ENCODE data around the gene KCNA2.

KCNA2 gene

DNA sequence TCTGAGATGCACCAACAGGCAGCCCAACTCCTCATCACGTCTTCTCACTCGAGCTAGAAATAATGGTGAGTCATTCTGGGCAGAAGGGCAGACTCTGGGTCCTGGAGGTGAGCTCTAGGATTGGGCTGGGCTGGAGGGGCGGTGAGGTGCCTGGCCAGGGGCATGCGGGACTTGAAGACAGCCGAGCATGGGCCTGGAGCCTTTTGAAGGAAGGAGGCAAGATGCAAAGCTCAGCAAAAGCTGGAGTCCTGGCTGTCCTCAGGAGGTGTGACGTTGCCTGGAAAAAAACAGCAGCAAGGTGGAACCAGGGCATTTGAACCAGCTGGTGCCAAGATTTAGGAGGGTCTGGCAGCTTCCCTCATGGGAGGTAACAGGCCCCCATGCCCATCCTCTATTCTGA lies 712 bp downstream of the KCNA2 start:
- FAIRE-seq: no peak
- no peak for DNase-seq (ENCODE audit: extremely low spot score, insufficient read length, low read depth)

DNA sequence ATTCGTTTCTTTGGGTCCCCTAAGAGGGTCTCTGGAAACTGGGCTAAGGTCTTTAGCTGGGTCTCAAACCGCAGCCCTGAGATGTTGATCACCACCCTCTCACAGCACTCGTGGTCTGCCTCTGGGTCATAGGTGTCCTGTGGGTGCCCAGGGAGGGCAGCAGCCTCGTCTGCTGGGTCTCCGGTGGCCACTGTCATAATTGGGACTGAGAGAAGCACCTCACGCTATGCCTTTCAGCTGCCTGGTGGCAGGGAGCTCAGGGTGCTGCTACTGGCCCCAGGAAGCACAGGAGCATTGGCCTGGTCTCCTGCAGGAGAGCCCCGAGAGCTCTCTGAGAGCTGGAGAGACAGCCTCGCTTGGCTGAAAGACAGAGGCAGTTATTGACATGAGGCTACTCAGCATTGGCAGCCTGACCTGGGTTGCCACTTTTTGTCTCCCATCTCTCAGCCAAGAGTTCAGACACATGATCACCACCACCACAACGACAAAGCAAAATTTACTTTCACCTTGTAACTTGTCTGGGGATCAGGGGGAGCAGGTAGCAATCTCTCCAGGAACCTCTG lies 1.5 kb downstream of the KCNA2 start:
- no peak for FAIRE-seq

DNA sequence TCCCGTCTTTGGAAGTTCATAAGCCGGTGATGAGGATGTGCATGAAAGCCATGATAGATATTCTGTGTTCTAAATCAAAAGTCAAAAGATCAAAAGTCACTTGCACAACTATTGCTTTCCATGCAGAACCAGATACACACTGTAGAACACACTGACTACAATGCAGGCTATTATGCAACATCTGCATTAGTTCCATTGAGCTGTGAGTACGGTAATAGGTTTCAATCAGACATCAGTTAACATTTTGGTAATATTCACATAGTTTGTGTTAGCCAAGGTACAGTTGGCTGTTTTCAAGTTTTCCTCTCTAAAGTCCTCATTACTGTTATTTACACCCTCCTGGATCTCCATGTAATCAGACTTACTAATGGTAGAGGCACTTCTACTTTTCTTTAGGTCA lies 3.1 kb downstream of the KCNA2 start:
- DNase-seq (ENCODE audit: extremely low spot score, insufficient read length, low read depth): no peak

More for the DNA sequence above, 1.5 kb downstream of the KCNA2 start:
- no peak for DNase-seq (ENCODE audit: extremely low spot score, insufficient read length, low read depth)

DNA sequence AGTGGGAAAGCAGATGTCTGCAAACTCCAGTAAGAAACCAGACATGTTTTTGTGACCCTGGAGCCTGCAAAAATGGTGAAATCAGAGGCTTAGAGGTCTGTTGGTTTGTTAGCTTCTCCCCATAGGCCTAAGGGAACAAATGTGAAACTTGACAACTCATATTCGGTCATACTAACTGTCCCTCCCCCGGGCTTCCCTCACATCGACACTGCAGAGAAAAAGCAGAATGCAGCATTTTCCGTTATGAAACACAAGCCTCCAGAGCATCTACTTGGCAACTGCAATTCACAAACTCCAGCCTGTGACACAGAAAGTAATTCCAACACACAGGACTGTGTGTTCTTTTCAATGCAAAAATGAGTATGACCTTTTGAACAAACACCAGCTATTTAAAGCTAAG lies 3.7 kb downstream of the KCNA2 start:
- no peak for FAIRE-seq
- DNase-seq (ENCODE audit: extremely low spot score, insufficient read length, low read depth): no peak

More for the DNA sequence above, 3.1 kb downstream of the KCNA2 start:
- FAIRE-seq: no peak

DNA sequence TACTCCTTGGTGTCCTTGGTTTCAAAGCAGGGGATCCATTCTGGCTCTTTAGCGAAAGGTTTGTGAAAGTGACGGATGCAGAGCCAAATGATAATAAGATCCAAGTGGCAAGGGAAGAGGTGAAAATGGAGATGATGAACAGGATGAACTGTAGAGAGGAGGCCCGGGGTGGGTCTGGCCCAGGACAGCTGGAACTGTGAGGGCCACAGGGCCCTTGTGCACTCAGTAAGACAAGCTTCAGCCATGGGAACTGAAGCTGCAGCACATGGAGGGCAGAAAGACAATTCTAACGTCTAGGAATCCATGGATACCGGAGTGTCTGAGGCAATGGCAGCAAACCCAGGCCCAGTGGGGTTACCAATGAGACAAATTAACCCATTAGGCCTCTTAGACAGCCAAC lies 4.8 kb downstream of the KCNA2 start:
- DNase-seq (ENCODE audit: extremely low spot score, insufficient read length, low read depth) (no peak), FAIRE-seq (no peak)

DNA sequence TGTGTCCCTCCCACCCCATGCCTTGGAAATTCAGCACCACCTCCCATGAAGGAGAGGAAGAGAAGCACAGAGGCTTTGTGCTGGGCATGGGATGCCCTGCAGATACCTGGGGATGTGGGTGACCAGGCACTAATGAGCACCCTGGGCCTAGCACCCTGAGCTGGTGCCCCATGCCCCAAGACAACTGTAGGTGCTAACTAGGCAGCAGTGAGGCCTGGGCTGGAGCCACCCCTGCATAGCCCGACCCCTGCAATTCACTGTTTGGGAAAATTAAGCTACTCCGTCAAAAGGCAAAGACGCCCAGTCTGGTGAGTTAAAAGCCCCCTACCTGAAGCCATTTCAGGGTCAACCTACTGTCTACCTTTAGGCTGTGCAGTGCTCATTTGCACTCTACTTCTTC lies 5.4 kb downstream of the KCNA2 start:
- DNase-seq (ENCODE audit: extremely low spot score, insufficient read length, low read depth) (no peak), FAIRE-seq (no peak)

DNA sequence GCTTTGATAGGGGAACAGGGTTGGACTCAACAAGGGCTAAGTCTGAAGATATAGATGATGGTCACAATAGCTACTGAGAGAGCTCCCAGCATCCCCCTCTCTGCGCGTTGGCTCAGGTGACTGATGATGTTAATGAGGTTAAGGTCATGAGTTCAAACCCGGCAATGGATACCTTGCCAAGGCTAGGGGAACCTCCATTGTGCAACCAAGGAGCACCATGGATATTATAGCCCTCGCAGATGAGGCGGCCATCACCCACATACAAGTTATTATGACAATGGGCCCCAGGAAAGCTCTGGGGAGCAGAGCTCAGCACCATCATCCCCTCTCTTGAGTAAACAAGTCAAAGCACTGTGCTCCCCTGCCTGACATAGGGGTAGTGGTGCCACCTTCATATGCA lies 8.2 kb downstream of the KCNA2 start:
- DNase-seq (ENCODE audit: extremely low spot score, insufficient read length, low read depth) (no peak), FAIRE-seq (no peak)

DNA sequence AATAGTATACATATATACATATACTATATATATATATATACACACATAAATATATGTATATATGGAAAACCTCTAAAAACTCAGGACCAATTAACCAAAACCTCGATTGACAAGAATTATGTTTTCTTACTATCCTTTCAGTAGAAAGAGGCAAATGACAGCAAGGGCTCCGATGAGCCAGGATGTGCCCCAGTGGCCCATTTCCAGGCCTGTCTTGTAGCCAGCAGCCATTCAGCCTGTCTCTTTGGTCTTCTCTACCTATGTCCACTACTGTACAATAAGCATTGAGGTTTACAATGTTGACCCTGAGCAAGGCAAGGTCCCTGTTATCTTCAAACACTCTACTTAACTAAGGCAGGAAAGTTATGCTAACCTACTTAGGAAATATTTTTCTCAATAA lies 9.8 kb downstream of the KCNA2 start:
- DNase-seq (ENCODE audit: extremely low spot score, insufficient read length, low read depth) (no peak), FAIRE-seq (no peak)

DNA sequence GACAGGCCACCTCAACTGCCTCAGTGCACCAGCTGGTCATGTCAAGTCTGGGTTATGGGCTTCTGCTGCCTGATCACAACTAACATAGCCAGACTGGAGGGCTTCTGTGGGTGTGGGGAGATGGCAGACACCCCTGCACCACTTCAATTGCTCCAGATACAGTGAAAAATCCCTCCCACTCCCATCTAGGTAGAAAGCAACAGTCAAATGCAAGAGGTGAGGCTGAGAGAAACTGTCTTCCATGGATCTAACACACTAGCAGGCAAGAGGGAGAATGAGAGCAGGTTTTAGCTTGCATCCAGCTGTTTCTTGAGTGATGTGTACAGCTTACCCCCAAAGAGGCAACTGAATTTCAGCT lies 10.8 kb downstream of the KCNA2 start:
- DNase-seq (ENCODE audit: extremely low spot score, insufficient read length, low read depth): no peak
- FAIRE-seq: no peak

DNA sequence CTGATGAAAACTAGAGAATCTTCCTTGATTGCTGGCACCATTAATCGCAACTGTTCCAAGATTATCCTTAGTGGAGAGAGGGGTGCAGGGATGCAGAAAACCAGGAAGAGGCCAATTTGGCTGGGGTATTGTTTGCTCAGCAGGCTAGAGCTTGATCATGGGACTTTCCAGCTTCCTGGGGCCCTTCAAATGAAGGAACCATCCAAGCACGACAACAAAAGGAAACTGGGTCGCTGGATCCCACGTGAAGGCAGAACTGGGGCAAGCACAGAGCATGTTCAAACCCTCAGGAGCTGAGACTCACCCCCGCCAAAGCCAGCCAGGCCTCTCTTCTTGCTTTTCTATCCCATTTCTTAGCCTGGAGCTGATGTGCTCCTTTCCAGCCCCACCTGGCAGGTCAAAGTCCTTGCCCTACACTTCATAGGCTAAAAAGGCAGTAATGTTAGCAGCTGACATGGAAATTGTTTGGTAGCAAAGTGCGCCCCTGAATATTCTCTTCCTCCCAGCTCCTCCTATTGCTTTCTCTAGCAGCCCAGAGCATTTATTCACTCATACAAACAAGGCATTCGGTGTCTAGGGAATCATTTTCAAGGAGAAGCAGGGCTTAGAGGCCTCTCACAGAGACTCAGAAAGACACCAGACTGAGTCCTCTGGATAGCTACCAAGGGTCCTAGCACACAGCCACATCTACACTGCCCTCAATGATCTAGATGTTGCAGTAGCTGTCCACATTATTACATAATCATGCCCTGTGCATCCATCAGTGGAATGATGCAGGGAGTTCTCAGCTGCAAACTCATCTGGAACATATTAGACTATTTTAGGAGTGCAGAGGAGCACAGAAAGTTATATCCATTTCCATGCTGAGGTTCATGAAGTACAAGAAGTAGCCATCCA lies 11.5 kb downstream of the KCNA2 start:
- DNase-seq (ENCODE audit: extremely low spot score, insufficient read length, low read depth) (no peak), FAIRE-seq (no peak)

DNA sequence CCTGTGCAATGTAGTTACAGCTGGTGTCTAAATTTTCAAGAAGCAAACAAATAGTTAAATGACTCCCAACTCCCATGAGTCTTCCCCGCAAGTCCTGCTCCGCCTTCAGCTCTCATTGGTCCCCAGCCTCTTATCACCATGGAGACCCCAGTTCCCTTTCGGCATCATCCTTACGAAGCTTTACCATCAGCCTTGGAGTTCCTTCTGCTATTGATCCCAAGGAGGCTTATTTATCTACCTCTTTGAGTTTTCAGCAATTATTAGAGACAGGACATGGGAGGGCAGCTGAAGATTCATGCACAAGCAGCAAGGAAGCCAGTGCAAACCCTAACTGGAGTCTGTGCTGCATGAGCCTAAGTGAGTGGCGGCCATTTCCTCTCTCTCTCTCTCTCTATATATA lies 12.3 kb downstream of the KCNA2 start:
- no peak for FAIRE-seq

DNA sequence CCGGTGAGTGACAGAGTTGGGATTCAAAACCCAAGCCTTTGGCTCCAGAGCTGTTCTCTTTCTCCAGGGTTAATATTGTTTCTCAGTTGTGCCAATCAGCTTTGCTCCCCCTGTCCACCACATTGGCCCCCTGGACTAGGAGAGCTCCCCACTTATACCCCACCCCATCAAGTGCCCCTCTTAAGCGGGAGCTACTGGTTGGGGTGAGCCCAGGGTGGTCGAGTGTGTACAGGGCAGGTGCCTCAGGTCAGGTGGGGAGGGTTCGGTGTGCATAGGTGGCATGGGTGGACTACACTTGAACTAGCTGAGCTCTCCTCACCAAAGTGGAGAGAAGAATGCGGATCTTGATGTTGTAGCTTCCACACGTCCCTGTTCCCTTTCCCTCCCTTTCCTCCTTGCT lies 14.2 kb downstream of the KCNA2 start:
- DNase-seq (ENCODE audit: extremely low spot score, insufficient read length, low read depth) (no peak), FAIRE-seq (no peak)

More for the DNA sequence above, 12.3 kb downstream of the KCNA2 start:
- no peak for DNase-seq (ENCODE audit: extremely low spot score, insufficient read length, low read depth)

DNA sequence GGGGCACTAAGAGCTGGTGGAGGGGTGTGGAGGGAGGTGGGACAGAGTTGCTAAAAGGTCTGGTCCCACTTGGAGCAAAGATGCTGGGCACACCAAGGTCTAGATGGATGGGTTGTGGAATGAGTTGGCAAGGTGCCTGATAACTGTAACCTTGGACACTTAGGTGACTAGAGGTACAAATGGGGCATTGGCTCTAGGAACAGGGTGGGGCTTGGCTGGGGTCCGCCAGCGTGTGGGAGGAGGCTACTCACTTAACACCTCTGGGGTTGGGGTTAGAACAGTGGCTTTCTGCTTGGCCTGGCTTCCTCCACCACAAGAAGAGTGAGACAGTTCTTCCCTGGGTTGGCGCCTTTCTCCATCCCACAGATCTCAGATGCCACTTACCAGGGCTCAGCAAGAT lies 17.2 kb downstream of the KCNA2 start:
- DNase-seq (ENCODE audit: extremely low spot score, insufficient read length, low read depth) (no peak), FAIRE-seq (no peak)

DNA sequence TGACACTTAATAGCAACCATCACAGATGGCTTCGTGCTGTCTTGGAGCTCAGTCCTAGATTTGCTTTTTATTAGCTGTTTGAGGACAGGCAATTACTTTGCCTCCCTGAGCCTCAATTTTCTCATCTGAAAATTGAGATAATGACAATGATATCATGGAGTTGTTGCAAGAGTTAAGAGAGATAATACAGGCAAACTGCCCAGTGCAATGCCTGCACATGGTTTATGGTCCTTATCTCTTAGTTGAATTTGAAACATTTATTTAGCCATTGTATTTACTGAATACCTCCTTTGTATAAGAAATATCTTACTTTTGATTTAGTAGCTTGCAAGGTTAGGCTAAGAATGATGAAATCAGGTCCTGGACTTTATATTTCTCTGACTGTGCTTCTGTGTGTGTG lies 17.7 kb downstream of the KCNA2 start:
- FAIRE-seq (no peak), DNase-seq (ENCODE audit: extremely low spot score, insufficient read length, low read depth) (no peak)

DNA sequence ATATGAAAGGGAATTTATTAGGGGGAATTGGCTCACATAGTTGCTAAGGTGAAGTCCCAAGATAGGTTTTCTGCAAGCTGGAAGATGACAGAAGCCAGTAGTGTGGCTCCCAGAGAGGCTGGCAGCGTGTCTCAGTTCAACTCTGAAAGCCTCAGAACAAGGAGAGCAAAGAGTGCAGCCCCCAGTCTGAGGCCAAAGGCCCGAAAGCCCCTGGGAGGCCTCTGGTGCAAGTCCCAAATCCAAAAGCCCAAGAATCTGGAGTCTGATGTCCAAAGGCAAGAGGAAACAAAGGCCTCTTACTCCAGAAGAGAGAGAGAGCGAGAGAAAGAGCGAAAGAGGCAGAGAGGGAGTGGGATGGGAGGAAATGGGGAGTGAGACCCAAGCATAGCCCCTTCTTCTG lies 18.3 kb downstream of the KCNA2 start:
- FAIRE-seq: no peak
- DNase-seq (ENCODE audit: extremely low spot score, insufficient read length, low read depth): no peak

DNA sequence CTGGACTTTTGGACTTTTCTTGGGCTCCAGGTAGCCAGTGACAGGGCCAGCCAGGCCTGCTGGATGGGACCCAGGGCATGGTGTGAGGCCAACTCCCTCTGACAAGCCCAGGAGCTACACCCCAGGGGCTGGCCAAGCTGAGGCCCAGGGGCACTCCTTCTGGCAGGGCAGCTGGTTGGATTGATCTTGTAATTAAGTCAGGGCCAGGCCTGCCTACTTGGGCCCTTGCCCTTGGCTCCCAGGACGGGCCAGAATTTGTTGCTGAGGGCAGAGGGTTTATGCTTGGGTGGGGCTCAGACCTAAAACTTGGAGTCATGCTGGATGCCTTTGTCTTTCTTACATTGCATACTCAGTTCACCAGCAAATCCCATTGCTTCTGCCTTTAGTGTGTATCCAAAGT lies 20.7 kb downstream of the KCNA2 start:
- DNase-seq (ENCODE audit: extremely low spot score, insufficient read length, low read depth): no peak
- FAIRE-seq: no peak

DNA sequence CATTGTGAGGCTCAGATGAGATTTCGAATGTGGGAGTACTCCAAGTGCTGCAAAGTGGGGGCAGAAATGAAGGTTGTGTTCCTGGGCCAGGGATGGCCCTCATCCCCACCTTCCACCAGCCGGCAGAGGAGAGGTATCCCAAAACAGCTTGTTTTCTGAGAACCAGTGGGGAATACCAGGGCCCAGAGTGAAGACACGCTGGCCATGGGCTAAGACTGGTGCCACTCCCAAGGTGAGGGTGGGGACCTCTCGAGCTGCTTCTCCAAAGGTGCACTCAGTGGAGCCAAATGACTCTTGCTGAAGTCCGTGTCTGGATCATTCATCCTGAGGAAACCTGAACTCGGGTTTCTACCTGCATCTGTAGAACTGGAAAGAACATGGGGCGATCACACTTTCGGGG lies 22.1 kb downstream of the KCNA2 start:
- DNase-seq (ENCODE audit: extremely low spot score, insufficient read length, low read depth): no peak
- no peak for FAIRE-seq

DNA sequence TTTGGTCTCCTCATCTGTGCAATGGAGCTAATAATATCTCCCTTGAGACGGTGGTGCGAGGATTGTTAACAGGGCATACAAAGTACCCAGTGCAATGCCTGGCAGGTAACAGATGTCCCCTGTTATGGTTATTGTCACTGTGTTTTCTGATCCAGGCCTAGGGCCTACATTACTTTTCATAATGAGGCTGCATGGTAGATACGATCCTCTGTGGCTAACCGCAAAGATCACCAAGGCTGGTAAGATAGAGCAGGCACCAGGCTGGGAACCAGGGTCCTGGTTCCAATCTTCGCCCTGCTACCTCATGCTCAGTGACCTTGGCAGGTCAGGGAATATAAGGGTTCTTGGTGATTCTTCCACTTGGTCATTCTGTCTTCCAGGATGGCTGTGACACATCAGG lies 22.7 kb downstream of the KCNA2 start:
- DNase-seq (ENCODE audit: extremely low spot score, insufficient read length, low read depth): no peak
- no peak for FAIRE-seq

DNA sequence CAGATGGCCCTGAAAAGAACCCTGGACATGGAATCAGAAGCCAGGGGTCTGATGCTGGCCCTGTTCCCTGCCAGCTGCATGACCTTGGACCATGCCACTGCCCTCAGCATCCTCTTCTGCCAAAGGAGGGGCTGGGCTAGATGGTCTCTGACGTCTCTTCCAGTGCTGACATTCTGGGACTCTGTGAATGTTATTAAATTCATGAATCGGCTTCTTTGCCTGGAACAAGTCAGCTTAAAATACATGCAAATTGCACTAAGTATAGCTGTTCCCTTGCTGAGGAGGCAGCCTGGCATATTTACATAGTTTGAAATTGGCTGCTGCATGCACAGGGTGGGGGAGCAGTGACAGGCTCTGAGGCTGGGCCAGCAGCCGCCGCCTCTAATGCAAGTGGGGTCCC lies 23.8 kb downstream of the KCNA2 start:
- FAIRE-seq (no peak), DNase-seq (ENCODE audit: extremely low spot score, insufficient read length, low read depth) (no peak)

DNA sequence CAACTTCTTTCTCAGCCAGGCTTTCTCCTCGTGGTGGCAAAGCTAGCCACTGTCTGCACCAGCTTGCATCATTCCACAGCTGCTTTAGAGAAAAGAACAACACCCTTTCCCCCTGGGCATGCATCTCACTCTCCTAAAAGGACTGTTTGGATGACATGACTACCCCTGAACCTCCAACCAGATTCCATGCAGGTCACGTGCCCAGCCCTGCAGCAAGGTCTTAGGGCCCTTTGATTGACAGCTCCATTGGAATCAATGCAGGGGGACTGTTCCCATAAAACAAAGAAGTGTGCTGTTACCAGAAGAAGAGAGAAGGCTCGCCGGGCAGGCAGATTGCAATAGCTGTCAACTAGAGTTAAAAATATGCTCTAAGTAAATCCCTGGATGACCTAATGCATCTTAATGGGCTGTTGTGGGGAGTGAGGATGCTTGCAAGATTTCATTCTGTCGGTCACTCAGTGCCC lies 24.4 kb downstream of the KCNA2 start:
- FAIRE-seq: no peak
- DNase-seq (ENCODE audit: extremely low spot score, insufficient read length, low read depth): no peak

DNA sequence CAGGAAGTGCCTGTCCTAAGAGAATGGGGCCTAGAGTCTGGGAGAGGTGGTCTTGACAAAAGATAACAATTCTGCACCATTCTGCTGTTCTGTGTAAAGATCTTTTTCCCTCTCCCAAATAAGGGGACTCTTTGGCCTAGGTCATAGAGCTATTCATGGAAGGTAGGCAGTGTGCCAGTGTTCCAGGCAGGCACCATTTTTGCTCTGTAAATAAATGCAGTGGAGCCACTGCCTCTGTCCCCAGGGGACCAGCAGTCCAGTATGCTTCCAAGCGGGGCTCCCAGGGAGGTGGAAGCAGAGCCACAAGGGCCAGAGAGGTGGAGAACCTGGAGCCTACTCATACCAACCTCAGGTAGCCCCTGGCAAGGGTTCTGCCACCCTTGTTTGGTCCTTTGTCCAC lies 25.9 kb downstream of the KCNA2 start:
- FAIRE-seq (no peak), DNase-seq (ENCODE audit: extremely low spot score, insufficient read length, low read depth) (no peak)

DNA sequence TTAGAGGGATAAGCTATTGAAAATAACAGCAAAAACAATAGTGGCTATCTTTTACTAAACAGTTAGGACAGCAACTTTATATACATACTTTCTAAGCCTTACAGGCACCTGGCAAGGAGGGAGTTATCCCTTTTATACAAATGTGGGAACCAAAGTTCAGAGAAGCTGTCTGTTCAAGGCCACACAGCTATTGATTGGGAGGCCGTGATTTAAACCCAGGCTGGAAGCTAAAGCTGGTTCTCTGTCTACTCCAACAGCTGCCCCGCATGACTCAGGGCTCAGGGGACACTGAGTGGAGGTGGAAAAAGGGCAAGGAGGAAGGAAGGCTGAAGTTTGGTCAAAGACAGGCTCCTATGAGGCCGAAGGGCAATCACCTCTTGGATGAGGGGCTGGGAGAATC lies 26.7 kb downstream of the KCNA2 start:
- no peak for DNase-seq (ENCODE audit: extremely low spot score, insufficient read length, low read depth)
- FAIRE-seq: no peak
